Activated CD8-positive, alpha-beta T cell treated with anti-CD3 and anti-CD28 coated beads for 36 hours (primary cell): ENCODE measurements around the gene MPPED1. TPM values are rescaled to one million over a fixed set of nuclear protein-coding genes. Genes with fewer than 3 reads are reported as not detected.

ENCODE experiments used
- ATAC-seq: fragments of 200-7000 bp; cut with Tn5 transposase; one replicate; pipeline ENCODE4 v1.10.0; 2021; ENCODE audit warnings: mild to moderate bottlenecking, moderate library complexity
- CTCF ChIA-PET: fragments of 350-600 bp; sonication (Branson Sonifier 250); formaldehyde crosslinking; loops from one replicate; lab custom pipeline; 2021; ENCODE audit warnings: antibody characterized with exemption; lab: Charles Lee
- POLR2A ChIA-PET: fragments of 350-600 bp; sonication (Branson Sonifier 250); formaldehyde crosslinking; loops from one replicate; lab custom pipeline; 2021; ENCODE audit warnings: antibody characterized with exemption; lab: Charles Lee
- DNase-seq: peaks from one replicate; pipeline ENCODE4 v3.0.0-alpha.2; 2020
- H3K27ac Mint-ChIP-seq: one replicate; pipeline ENCODE4 v1.8.0; 2021; ENCODE audit warnings: mild to moderate bottlenecking, mixed read lengths
- H3K27me3 Mint-ChIP-seq: one replicate; pipeline ENCODE4 v1.8.0; 2021; ENCODE audit warnings: mixed read lengths
- H3K36me3 Mint-ChIP-seq: one replicate; pipeline ENCODE4 v1.8.0; 2021; ENCODE audit warnings: low read depth, mixed read lengths
- H3K4me1 Mint-ChIP-seq: one replicate; pipeline ENCODE4 v1.8.0; 2021; ENCODE audit warnings: low read depth, mixed read lengths
- H3K4me3 Mint-ChIP-seq: one replicate; pipeline ENCODE4 v1.8.0; 2021; ENCODE audit warnings: mild to moderate bottlenecking, moderate library complexity, mixed read lengths
- H3K9me3 Mint-ChIP-seq: one replicate; pipeline ENCODE4 v1.8.0; 2021; ENCODE audit warnings: mixed read lengths
- CTCF ChIP-seq: fragments of 200-600 bp; IDR thresholded peaks from one replicate; pipeline ENCODE4 v1.8.0; 2022; ENCODE audit warnings: antibody characterized with exemption, mild to moderate bottlenecking
- intact Hi-C: fragments of 100-400 bp; cut with micrococcal nuclease; formaldehyde crosslinking; loops from one replicate; pipeline ENCODE4 v1.10.0; 2022
- total RNA-seq, 2 experiments: library from RNA; stranded (reverse); gene quantifications; one replicate each; pipeline ENCODE4 v1.2.3, GENCODE V29; 2021

Gene MPPED1
- total RNA-seq, 2 experiments from 2014 or later: not detected

GRCh38 chr22:43436868-43437267, 25.1 kb downstream of the MPPED1 start:
- no peak for TF ChIP-seq CTCF
- intact Hi-C loops: no loop called here
- no peak overlapping the region for H3K27ac Mint-ChIP-seq
- no peaks in the 10 kb centered on the region for H3K4me1 Mint-ChIP-seq
- DNase-seq (no peak), ATAC-seq (no peak)
- no peaks in the 10 kb centered on the region for H3K9me3 Mint-ChIP-seq
- peaks cover 5% of the 10 kb centered on the region for H3K27me3 Mint-ChIP-seq
- no peaks in the 10 kb centered on the region for H3K36me3 Mint-ChIP-seq
- H3K4me3 Mint-ChIP-seq: no peak overlapping the region
- POLR2A ChIA-PET: no interaction called here
- CTCF ChIA-PET: no interaction called here

- ChIA-PET POLR2A (no interaction called here), CTCF (no interaction called here)
- no peak for DNase-seq
- Mint-ChIP-seq H3K9me3 (no peaks in the 10 kb centered on the region), H3K4me3 (no peak overlapping the region), H3K27ac (no peak overlapping the region), H3K36me3 (no peaks in the 10 kb centered on the region), H3K27me3 (peaks cover 2% of the 10 kb centered on the region), H3K4me1 (no peaks in the 10 kb centered on the region)
- TF ChIP-seq CTCF: no peak
- intact Hi-C loops: no loop called here
- ATAC-seq: no peak
Measured at GRCh38 chr22:43437871-43438475, 26.2 kb downstream of the MPPED1 start.

GRCh38 chr22:43438666-43439347, 27.0 kb downstream of the MPPED1 start:
- ChIA-PET POLR2A (no interaction called here), CTCF (no interaction called here)
- H3K36me3 Mint-ChIP-seq: no peaks in the 10 kb centered on the region
- H3K27ac Mint-ChIP-seq: no peak overlapping the region
- H3K27me3 Mint-ChIP-seq: peaks cover 2% of the 10 kb centered on the region
- H3K4me3 Mint-ChIP-seq: no peak overlapping the region
- no peak for ATAC-seq
- intact Hi-C loops: no loop called here
- H3K9me3 Mint-ChIP-seq: no peaks in the 10 kb centered on the region
- DNase-seq: no peak
- no peak for TF ChIP-seq CTCF
- no peaks in the 10 kb centered on the region for H3K4me1 Mint-ChIP-seq

- no peaks in the 10 kb centered on the region for H3K9me3 Mint-ChIP-seq
- DNase-seq (no peak), ATAC-seq (no peak)
- H3K36me3 Mint-ChIP-seq: no peaks in the 10 kb centered on the region
- peaks cover 2% of the 10 kb centered on the region for H3K27me3 Mint-ChIP-seq
- ChIA-PET CTCF (no interaction called here), POLR2A (no interaction called here)
- TF ChIP-seq CTCF: no peak
- no peak overlapping the region for H3K27ac Mint-ChIP-seq
- intact Hi-C loops: no loop called here
- no peak overlapping the region for H3K4me3 Mint-ChIP-seq
- H3K4me1 Mint-ChIP-seq: no peaks in the 10 kb centered on the region
Measured at GRCh38 chr22:43439368-43440103, 27.7 kb downstream of the MPPED1 start.

- CTCF ChIA-PET: no interaction called here
- POLR2A ChIA-PET: no interaction called here
- DNase-seq (no peak), ATAC-seq (no peak)
- peaks cover 2% of the 10 kb centered on the region for H3K27me3 Mint-ChIP-seq
- H3K27ac Mint-ChIP-seq: no peak overlapping the region
- no peaks in the 10 kb centered on the region for H3K36me3 Mint-ChIP-seq
- no peaks in the 10 kb centered on the region for H3K9me3 Mint-ChIP-seq
- intact Hi-C loops: no loop called here
- H3K4me3 Mint-ChIP-seq: no peak overlapping the region
- H3K4me1 Mint-ChIP-seq: no peaks in the 10 kb centered on the region
- TF ChIP-seq CTCF: no peak
Measured at GRCh38 chr22:43440104-43440387, 28.2 kb downstream of the MPPED1 start.
